GM12801 (cell line): ENCODE results near the gene MIPOL1.

Experiments
- CTCF ChIP-seq: IDR thresholded peaks from one replicate; pipeline ENCODE4 v1.5.1; 2011; ENCODE audit warnings: control low read depth; ENCODE audit not compliant: insufficient read length; ENCODE audit errors: extremely low read depth

MIPOL1 gene

GRCh38 chr14:37497422-37497821 lies 299.7 kb downstream of the MIPOL1 start:
- no peak for TF ChIP-seq CTCF

- no peak for TF ChIP-seq CTCF
Observed at GRCh38 chr14:37501877-37502276, 304.1 kb downstream of the MIPOL1 start.

GRCh38 chr14:37508503-37508902 lies 310.8 kb downstream of the MIPOL1 start:
- TF ChIP-seq CTCF, result no peak

- no peak for TF ChIP-seq CTCF
Observed at GRCh38 chr14:37512173-37512572, 314.4 kb downstream of the MIPOL1 start.

- TF ChIP-seq CTCF, result no peak
Observed at GRCh38 chr14:37515771-37516170, 318.0 kb downstream of the MIPOL1 start.

GRCh38 chr14:37526994-37527393 lies 329.3 kb downstream of the MIPOL1 start:
- no peak for TF ChIP-seq CTCF

GRCh38 chr14:37539992-37540391 lies 342.3 kb downstream of the MIPOL1 start:
- TF ChIP-seq CTCF, result no peak

- TF ChIP-seq CTCF, result no peak
Observed at GRCh38 chr14:37544407-37544806, 346.7 kb downstream of the MIPOL1 start.
